GM21526 (cell line): ENCODE measurements around the gene UQCRQ.

Experiments used
- ATAC-seq: cut with Tn5 transposase; IDR thresholded peaks from one replicate; pipeline ENCODE4 v1.9.1; 2021; ENCODE audit warnings: moderate library complexity; ENCODE audit not compliant: unreplicated experiment, low FRiP score

The UQCRQ gene

GRCh38 chr5:132866342-132867045, at the start of gene UQCRQ, which contains the start of gene GDF9:
Gene UQCRQ, plus strand, starts transcription at chr5:132866642. Its CDS starts 240 bp downstream, at chr5:132866882.
Gene GDF9, minus strand, starts transcription at chr5:132866469. Its CDS starts 1,936 bp downstream, at chr5:132864533.
- peak; percentile 97 for ATAC-seq

GRCh38 chr5:132817011-132817410, 49.4 kb upstream of the UQCRQ start:
- ATAC-seq = no peak

GRCh38 chr5:132819468-132819867, 47.0 kb upstream of the UQCRQ start:
- ATAC-seq = no peak

DNA sequence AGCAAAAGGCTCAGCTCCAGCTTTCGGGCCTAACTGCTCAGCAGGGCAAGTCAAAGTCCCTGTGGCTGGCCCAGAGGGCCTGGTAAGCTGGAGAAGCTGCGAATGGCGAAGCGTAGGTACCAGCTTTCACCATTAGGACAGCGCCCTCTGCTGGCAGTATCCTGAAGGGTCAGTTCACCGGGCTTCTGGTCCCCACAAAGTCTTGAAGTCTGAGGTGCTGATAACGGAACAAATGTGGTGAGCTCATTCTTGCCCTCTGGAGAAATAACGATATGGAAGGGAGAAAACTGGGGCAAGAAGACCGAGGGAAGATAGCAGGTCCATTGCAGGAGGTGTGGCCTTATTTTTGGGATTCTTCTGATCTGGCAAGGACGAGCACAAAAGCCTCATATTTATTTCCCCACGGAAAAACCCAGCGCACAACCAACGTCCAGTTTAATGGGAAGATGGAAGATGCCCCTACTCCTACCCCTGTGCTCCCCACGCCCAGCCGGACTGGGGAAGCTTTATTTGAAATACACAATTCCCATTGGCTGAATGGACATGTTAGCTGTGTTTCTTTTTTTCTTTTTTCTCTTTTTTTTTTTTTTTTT, 46.2 kb upstream of the UQCRQ start:
- ATAC-seq = no peak

GRCh38 chr5:132821350-132821749, 45.1 kb upstream of the UQCRQ start:
- no peak for ATAC-seq

GRCh38 chr5:132821791-132822190, 44.7 kb upstream of the UQCRQ start:
- ATAC-seq = no peak

DNA sequence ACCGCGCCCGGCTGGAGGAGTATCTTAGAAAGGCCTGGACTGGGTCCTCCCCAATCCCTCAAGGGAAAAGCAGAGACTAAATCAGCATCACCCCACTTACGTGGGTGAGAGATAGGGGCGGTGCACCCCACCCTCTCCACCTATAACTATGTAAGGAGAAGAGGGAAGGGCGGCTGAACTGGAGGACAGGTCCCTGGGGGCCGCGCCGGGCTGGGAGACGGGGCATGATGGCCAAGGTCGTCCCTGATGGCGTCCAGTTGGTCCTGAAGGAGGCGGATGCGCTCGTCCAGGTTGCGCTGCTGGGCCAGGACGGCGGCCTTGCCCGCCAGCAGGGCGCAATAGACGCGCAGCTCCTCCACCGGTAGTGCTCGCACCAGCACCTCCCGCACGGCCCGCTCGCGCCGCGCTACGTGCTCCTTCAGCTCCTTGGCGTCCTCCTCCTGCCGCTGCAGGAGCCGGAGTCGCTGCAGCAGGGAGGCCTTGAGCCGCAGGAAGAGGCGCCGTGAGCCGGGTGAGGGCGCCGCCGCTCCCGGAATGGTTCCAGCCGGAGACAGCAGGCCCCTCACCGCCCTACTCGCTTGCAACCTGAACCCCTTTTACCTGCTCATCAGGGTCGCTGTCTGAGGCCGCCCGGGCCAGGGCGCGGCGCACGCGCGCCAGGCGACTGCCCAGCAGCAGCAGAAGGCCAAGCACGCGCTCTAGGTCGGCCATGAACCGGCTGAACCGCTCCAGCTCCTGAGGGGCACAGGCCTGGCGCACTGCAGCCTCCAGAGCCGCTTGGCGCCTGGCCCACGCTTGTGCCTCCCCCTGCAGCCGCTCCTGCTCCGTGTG, 43.6 kb upstream of the UQCRQ start:
- no peak for ATAC-seq

- no peak for ATAC-seq
Measured at GRCh38 chr5:132823481-132824050, 42.9 kb upstream of the UQCRQ start.

DNA sequence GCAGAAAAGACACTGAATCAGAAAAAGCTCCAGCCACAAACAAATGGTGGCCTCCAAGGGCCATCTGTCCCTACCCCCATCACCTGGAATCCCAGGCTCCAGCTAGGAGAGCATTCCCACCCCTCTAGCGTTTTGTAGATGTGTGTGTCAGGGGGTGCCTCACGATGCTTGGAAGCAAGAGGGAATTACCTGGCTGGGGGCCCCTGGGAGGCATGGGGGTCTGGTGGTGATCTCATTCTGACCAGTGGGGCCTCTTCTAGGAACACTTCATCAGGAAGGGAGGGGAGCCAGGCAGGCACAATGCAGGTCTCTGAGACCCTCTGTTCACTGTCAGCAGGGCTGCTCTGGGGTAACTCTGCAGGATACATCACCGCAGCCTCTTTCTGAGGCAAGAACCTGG, 42.0 kb upstream of the UQCRQ start:
- ATAC-seq = no peak

DNA sequence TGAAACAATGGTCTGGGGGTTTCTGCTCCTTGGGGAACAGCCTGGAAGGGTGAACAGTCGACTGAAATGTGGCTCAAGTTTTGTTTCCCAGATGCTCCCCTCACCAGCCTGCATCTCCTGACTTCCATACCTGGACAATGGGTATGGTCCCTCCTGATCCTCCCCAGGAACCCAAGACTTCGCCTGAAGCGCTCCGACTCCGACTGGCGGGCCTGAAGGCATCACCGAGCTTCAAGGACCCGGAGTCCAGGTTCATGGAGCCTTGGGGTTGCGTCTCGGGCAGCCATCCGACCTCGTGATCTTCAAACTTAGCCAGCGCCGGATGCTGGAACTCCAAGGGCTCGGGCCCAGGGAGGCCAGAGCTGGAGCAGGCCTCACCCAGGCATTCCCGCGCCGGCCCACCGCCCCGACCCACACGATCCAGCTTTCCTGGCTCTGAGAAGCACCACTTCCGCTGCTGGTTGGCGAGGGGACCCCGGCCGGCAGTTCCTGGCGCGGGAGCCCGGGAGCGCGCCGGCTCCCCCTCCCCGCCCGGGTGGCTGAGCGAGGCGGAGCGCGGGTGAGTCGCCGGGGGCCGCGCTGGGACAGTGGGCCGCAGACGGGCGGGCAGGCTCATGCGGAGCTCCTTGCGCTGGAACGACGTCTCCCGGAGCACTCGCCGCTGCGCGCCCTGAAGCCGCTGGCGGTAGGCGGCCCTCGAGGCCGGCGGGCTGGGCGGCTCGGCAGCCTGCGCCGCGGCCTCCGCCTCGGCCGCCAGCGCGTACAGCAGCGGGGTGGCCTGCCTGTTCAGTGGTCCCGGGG, 41.2 kb upstream of the UQCRQ start:
- ATAC-seq = no peak

- ATAC-seq = no peak
Measured at GRCh38 chr5:132825834-132826391, 40.5 kb upstream of the UQCRQ start.

- ATAC-seq = no peak
Measured at GRCh38 chr5:132826424-132827082, 39.9 kb upstream of the UQCRQ start.

- ATAC-seq = no peak
Measured at GRCh38 chr5:132827943-132828673, 38.3 kb upstream of the UQCRQ start.

DNA sequence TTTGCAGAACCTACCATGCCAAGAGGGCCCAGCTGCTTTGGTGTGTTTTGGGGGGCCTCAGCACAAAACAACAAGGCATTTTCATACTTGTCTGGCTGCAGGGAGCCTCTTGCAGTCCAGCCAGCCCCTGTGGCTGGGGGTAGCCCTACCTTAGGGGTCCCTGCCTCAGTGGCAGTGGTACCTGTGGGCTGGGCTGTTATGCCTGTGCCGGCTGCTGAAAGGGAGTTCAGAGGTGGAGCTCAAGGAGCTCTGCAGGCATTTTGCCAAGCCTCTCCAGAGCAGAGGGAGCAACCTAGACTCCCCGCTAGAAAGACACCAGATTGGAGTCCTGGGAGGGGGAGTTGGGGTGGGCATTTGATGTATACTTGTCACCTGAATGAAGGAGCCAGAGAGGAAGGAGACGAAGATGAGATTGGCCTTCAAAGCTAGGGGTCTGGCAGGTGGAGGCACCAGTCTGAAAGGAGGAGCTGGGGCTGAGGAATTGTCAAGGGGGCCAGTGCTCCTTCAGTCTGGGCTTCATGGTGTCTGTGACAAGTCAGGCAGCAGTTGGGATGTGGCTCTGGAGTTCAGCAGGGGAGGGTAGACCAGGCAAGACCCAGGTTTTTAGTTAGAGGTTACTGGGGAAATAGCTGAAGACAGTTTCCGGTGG, 37.5 kb upstream of the UQCRQ start:
- ATAC-seq = no peak

DNA sequence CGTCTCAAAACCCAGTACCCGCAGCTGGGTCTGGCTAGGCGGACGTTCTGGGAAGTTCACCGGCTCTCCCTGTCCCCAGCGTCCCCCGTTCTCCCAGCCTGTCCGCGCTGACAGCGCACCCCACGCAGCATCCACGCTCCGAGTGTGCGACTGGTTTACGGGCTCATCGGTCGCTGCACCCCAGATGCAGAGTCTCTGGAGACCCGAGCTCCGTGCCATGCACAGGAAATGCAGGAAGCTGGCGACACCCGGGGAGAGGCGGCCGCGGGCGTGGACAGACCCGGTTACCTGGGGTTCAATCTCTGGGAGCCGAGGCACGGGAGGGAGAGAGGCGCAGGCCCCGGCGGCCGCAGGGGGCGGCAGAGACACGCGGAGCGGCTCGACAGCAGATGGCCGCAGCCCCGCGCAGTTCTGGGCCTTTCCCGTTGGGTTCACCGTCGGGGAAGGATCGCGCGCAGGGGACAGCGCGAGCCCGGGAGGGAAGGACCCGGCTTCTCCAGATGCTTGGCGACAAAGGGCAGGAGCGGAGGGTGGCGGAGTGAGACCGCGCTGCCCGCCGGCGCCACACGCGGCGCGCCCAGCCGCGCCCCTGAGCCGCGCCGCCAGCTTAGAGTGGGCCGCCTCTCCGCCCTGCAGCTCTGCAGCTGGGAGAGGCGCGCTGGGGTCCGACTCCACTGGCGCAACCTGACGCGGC, 36.6 kb upstream of the UQCRQ start:
- peak; percentile 60 for ATAC-seq

GRCh38 chr5:132830436-132831094, 35.9 kb upstream of the UQCRQ start, which contains the start of gene SHROOM1:
Gene SHROOM1, minus strand, starts transcription at chr5:132830647. Its CDS starts 4,507 bp downstream, at chr5:132826140.
- peak; percentile 71 for ATAC-seq
